ENCODE measurements around the gene MRPL11.

Gene MRPL11
- total RNA-seq = 15.6 to 20.3 reads per million in 2 donors

DNA sequence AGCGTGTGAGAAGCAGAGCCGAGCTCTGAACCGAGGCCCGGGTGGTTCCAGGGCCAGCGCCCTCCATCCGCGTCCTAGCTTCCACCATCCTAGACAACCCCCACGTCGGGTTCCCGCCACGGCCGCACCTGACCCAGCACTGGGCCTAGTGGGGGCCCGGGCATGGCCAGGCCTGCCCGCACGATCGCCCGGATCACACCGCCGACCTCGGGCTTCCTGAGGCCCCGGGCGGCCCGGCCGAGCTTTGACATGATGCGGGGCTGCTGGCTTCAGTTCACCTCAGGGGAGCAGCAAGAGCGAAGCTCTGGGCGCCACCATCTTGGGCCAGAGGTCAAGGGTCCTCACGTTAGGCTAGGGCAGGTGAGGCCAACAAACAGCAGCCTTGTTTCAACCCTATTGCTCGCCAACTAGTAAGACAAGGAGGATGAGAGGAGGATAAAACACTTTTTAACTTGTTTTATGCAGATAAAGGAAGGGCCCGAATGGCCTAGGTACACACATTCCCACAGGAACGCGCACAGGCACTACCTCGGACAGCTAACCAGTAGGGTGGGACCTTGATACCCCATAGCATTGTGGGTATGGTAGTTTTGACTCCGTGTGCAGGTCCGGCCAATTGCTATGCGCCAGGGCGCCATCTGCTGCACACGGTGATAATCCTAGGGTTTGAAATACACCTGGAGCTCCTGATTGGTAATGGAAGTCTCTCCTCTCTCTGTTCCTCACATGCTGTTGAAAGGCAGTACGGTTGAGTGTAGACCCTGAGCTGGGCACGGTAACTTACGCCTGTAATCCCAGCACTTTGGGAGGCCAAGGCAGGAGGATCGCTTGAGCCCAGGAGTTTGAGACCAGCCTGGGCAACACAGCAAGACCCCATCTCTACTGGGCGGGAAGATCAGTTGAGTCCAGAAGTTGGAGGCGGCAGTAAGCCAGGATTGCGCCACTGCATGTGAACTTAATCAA, at the start of gene MRPL11:
MRPL11 (minus strand) TSS at position 345 of the 963 bp plus-strand sequence; CDS start at position 251, 94 bp downstream.
- peak; percentile 66 to 93 (median 82) for DNase-seq

DNA sequence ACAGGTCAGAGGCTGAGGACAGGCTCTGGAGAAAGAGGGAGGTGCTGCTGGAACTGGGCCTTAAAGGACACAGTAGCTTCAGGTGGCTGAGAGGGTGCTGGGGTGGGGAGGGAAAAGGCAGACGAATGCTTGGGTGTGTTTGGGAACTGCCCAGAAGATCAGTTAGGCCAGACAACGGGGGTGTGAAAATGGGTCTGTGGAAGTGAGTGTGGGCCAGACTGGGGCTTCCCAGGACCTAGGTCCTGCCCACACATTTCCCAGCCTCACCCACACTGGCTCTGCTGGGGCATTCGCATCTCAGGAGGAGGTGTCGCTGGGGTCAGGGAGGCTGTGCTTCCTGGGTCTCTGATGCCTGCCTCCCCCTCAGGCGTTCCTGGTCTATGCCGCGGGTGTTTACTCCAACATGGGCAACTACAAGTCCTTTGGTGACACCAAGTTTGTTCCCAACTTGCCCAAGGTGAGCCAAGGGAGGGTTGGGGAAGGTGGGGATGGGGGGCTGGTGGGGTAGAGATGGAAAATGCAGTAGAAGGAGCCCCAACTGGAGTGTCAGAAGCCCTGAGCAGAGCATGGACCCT, 46.2 kb upstream of the MRPL11 start:
- no peak for DNase-seq

DNA sequence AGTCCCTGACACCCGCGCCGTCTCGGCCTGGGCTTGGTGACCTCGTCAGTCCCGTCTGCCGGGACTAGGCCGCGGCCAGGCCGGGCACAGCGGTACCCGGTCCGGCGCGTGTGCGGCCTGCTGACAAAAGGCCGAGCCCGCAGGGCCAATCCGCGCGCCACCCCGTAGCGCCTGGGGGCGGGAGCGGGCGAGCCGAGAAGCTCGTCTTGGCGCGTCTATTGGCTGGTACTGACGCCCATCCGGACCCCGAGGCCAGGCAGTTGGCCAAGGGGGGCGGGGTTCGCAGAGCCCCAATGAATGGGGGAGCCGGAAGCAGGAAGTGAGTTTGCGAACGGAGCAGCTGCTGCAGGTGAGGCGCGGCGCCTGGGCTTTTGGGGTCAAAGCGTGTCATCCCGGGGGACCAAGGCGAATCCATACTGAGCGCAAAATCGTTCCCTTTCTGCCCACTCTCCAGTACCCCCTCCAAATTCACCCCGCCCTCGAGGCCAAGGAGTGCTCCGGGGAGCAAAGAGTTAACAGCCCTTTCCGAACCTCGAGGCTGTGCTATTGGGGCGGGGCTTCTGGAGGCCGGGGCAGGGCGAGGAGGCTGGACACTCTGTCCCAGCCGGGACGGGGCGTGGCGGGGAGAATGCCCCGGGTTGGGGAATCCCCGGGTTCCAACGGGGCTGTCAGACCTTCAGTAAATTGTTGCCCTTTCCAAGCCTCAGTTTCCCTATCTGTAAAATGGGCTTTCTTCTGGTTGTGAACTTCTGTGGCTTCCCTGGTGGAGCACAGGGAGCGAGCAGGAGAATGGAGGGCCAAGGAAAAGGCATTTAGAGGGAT, 41.7 kb upstream of the MRPL11 start, which contains the start of gene DPP3:
DPP3 (plus strand) TSS at position 318 of the 822 bp plus-strand sequence. CDS start 1,767 bp downstream, outside the sequence.
- peak; percentile 87 to 98 (median 94) for DNase-seq

DNA sequence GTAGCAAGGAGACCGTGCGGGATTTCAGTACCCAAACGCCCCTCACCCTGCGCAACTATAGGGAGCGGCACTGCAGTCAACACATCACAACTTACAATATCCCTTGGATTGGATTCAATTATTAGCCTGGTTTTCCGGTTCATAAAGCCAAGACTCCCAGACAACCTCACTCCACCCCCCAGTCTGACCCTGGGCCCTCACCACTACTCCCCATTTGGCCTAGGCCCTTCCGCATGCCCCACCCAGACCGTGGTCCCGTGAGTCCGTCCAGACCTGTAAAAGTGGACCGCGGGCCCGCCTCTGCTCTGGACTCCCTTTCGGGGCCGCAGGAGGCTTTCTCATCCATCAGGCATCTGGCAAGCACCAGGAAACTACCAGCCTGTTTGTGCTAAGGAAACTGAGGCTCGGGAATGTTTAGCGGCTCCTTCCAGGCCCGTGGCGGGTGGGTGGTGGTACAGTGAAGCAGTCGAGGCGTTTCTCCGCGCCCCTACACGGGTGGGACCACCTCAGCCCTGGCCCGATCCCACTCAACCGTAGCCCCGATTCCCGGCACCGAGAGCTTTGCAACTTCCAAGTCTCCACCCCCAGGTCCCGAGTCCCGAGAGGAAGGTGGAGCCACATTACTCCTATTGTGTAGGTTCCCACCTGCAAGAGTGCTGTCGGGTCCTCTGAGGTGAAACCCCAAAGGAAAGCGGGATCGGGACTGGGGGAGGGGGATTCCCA, 40.9 kb upstream of the MRPL11 start:
- DNase-seq = no peak

DNA sequence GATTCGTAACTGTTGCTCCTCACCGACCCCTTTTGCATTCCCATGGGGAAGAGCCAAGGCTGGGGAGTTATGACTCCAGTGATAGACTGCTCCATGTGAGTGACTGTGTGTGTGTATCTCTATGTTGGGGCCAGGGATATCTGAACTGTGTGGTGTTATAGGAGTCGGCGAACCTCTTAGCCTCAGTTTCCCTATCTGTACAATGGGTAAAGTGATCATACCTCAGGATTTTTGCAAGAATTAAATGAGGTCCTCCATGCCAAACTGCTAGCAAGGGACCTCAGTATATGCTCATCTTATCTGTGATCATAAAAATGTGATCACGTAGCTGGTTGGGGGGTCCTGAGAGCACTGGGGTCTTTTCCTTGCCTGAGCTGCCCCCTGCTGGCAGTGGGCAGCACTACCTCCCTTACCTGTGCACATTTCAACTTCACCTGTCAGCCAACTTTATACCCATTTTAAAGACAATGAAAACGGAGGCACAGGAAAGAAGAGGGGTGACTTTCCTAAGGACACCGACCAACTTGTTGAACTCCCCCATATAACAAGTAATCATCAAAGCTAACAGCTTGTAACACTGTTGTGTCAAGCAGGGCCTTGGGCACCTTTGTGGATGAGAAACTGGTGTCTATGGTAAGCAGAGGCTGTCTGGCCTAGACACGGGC, 40.2 kb upstream of the MRPL11 start:
- peak in 2 of 5 experiments; percentile 22 to 30 for DNase-seq

DNA sequence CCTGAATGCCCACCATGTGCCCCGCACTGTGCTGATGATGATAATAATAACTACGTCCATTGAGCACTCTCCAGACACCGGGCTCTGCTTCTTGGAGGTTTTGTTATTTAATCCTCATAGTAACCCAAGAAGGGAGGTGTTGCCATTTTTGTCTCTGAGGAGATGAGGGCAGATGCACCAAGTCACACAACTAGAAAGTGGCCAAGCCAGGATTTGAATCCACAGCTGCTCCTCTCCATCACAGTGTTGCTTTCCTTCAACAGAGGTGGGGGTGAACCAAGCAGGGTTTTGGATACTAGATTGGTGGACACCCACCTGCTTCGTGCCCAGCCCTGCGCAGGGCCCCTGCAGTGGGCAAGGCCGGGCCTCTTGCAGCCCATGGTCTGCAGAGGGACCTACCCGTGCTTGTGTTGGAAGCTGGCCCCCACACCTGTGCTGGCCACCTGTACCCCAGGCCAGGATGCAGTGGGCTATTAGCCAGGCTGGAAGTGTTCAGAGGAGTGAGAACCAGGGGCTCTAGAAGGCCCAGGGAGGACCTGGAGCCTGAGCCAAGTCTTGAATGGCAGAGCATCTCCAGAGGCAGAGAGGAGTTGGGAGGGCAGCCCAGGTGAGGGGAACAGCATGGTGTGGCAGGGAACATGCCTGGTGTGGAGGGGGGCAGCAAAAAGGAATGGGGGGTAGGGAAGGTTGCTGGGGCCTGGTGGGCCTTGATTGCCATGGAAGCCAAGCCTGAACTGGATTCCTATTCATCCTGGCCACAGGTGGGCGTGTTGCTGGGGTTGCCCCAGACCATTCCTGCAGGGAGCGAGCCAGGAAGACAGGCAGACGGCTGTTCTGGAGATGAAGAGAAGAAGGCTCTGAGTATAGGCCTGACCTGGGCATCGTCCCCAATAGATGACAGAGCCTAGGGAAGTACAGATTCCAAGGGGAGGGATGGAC, 38.9 kb upstream of the MRPL11 start:
- no peak for DNase-seq

DNA sequence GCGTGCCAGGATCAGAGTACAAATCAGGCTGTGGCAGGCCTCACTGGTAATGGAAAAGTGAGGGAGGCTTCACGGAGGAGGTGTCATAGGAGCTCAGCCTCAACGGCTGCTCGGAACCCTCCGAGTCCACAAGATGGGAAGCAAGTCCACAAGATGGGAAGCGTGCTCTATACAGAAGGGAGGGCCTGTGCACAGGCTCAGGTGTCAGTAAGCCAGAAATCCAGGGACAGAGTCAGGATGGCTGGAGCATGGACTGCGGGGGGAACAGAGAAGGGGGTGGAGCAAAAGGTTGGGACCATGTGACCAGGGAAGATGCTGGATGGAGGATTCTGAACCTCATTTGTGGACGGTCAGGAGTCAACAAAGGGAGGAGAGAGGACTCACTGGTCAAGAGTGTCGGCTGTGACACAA, 38.2 kb upstream of the MRPL11 start:
- DNase-seq = no peak

DNA sequence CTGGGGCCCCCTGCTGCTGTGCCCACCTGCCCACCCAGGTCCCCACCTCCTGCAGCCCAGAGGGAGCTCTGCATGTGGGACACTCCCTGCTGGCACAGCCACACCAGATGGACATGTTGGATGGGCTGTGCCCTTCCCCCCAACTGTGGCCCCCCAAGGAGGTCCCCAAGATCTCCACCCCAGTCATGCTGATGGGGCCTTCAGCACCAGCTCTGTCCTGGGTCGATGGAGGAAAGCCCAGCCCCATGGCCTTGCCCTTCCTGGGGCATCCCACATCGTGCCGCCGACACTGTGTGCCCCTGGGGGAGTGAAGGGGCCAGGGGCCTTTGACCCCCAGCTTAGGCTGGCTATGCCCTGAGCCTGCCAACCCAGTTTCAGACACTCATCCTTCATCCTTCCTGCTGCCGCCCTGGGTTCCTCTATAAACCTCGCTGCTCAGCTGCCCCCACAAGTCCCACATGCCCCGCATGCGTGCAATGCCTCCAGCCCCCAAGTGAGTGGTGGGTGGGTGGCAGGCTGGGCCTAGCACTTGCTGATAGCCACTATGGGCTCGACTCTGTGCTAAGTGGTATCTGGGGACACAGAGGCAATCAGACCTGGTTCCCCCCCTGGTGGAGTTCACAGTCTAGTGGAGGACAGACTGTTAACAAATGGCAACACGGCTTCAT, 37.7 kb upstream of the MRPL11 start:
- no peak for DNase-seq

DNA sequence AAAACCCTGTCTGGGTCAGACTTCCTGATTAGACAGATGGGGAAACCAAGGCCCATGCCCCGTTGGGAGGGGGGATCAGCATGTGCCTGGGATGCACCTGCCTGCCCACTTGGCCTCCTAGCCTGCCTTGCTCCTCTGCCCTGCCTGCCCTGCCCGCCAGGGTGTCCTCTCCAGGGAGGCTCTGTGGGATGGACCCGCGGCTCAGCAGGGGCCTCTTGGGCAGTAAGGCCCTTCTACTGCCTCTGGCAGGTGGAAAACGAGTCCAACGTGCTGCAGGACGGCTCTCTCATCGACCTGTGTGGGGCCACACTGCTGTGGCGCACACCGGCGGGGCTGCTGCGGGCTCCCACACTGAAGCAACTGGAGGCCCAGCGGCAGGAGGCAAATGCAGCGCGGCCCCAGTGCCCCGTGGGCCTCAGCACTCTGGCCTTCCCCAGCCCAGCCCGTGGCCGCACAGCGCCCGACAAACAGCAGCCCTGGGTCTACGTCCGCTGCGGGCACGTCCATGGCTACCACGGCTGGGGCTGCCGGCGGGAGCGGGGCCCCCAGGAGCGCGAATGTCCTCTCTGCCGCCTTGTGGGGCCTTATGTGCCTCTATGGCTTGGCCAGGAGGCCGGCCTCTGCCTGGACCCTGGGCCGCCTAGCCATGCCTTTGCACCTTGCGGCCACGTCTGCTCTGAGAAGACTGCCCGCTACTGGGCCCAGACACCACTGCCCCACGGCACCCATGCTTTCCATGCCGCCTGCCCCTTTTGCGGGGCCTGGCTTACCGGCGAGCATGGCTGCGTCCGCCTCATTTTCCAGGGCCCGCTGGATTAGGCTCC, 36.9 kb upstream of the MRPL11 start:
- no peak for DNase-seq

DNA sequence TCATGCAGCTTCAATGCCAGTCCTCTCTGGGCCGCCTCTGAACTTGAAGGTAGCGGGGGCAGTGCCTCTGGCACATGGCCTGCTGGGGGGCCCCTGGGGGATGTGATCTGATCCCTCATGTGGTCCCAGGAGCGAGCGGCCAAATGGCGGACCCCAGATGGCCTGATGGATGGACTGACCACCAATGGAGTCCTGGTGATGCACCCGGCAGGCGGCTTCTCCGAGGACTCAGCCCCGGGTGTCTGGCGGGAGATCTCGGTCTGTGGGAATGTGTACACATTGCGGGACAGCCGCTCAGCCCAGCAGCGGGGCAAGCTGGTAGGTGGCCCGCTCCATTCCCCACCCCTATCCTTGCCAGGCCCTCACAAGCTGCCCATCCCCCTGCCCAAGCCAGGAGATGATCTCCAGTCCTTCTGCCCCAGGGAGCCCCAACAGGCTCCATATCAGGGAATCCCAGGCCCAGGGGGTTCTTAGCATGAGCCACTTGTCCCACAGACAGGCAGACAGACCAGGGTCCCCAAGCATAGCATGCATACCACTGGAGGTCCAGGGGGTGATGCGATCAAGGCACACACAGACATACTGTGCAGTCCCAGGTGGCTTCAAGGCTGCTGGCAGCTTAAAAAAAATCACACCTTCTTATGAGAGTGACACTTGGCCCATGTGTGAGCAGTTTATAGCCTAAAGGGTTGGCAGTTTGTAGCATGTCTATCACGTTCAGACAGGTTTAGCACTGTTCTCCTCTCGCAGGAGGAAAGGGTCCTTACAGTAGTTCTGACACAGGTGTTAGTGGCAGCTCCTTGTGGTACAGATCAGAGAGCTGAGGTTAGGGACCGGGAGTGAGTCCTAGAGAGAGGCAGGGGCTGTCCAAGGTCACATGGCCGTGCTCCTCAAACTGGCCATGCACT, 35.2 kb upstream of the MRPL11 start:
- DNase-seq = no peak

DNA sequence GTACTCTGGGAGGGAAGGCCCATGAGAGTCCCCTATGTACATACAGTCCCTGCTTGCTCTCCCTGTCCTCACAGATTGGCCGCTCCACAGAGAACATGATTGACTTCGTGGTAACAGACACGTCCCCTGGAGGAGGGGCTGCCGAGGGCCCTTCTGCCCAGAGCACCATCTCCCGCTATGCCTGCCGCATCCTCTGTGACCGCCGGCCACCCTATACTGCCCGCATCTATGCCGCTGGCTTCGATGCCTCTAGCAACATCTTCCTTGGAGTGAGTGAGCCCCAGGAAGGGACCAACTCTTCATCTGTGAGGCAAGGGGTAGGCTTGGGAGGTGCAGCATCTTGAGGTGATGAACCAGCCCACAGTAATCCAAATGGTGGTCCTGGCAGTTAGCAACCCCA, 34.5 kb upstream of the MRPL11 start:
- DNase-seq = no peak

DNA sequence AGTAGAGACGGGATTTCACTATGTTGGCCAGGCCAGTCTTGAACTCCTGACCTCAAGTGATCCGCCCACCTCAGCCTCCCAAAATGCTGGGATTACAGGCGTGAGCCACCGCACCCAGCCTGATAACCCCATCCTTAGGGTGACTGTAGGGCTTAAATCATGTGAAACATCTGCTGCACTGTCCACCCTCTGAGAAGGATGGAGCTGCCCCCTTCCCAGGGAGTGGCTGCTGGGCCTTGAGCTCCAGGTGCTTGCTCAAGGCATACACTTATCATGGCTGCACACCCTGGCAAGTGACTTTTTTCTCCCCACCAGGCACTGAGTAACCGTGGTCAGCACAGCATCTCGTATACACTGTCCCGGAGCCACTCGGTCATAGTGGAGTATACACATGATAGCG, 33.4 kb upstream of the MRPL11 start:
- no peak for DNase-seq

DNA sequence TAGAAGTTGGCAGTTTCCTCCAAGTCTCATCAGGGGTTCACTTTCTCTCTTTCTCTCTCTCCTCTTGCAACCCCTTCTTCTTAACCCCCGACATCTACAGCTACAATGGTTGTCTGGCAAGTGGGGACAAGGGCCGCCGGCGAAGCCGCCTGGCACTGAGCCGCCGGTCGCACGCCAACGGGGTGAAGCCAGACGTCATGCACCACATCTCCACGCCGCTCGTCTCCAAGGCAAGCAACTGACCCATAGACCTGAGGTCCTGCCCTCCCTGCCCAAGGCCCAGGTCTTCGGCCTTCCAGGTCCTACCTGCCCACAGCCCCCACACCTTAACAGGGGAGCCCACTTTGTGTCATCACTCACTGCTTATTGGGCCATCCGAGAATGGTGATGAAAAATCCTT, 32.5 kb upstream of the MRPL11 start:
- DNase-seq = no peak

DNA sequence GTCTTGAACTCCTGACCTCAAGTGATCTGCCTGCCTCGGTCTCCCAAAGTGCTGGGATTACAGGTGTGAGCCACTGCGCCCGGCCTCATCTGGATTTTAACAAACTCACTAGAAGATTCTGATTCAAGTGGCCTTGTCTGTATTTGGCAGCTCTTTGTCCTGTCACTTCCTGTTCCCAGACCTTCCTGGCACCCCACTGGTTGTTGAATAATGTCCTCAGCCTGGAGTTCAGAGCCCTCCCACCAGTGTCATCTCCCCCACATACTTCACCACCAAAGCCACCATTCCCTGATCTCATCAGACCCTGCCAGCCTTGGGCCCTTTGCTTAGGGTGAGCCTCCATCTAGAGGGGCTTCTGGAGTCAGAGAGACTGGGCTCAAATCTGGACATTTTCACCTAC, 31.4 kb upstream of the MRPL11 start:
- DNase-seq = no peak

DNA sequence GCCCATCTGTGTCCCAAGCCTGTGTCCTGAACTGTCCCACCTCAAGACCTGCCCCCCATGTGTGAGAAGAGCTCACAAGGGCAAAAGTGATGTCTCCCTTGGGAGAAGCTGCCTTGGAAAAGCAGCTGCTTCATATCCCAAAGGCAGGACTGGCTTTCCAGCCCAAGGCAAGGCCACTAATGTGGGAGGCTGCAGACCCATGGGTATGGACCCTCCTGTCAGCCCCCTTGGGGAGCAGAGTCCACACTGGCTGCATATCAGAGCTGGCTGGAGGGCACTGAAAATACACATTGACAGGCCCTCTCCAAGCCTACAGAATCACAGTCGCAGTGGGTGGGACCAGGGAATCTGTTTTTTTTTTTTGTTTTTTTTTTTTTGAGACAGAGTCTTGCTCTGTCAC, 30.8 kb upstream of the MRPL11 start:
- no peak for DNase-seq

DNA sequence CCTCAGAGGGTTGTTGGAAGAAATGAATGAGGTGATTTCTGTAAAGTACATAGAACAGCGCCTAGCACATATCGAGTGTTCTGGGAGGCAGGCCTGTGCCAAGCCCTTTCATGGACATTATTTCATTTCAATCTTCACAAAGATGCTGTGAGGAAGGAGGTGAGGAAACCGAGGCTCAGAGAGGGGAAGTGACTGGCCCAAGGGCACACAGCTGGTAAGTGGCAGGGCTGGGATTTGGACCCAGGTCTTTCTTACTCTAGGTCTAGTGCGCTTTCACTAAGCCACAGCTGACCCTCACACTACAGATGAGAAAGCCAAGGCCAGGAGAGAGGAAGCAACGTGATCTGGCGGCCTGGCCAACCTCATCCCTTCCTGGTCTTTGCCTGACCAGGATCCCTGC, 30.0 kb upstream of the MRPL11 start:
- DNase-seq = no peak

DNA sequence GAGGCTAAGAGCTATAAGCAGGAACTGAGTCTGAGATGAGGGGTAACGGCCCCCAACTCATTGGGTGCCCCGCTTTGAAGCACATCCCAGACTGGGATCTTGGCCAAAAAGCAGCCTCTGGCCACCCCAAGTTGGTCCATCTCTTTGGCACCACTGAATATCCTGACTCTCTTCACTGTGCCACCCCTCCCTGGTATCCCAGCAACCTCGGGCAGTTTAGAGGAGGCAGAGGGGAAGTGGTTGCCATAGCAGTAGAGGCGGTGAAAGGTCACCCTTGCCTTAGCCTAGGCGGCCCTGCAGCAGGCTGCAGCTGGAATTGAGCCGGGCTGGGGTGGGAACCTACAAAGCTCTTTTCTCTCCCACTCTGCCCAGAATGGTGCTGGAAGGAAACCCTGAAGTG, 29.1 kb upstream of the MRPL11 start:
- peak in 1 of 5 experiments; percentile 53 for DNase-seq
